HCT116 (cell line): ENCODE results near the gene SDK2.

Experiments
- EZH2 ChIP-seq: fragments of 200-600 bp; sonication (generic); IDR thresholded peaks from 2 replicates; pipeline ENCODE4 v1.6.1; 2017; ENCODE audit warnings: antibody characterized with exemption, mixed run types
- EZH2phosphoT487 ChIP-seq: fragments of 200-600 bp; IDR thresholded peaks from 2 replicates; pipeline ENCODE4 v1.6.1; 2018; ENCODE audit warnings: antibody characterized with exemption, borderline replicate concordance
- POLR2A ChIP-seq: IDR thresholded peaks from 2 replicates; pipeline ENCODE4 v1.7.0; 2011; ENCODE audit warnings: borderline replicate concordance; ENCODE audit not compliant: insufficient read depth, insufficient read length; ENCODE audit errors: extremely low read depth
- REST ChIP-seq: IDR thresholded peaks from 2 replicates; pipeline ENCODE4 v1.6.1; 2012; ENCODE audit warnings: low read depth
- SIN3A ChIP-seq: IDR thresholded peaks from 2 replicates; pipeline ENCODE4 v1.6.1; 2012; ENCODE audit warnings: low read depth
- YY1 ChIP-seq: IDR thresholded peaks from 2 replicates; pipeline ENCODE4 v1.6.1; 2011; ENCODE audit warnings: low read length, low read depth, moderate library complexity, mild to moderate bottlenecking; ENCODE audit not compliant: insufficient replicate concordance; ENCODE audit errors: extremely low read depth
- ZBTB33 ChIP-seq: IDR thresholded peaks from 2 replicates; pipeline ENCODE4 v1.6.1; 2011; ENCODE audit warnings: mild to moderate bottlenecking, low read length, moderate library complexity; ENCODE audit not compliant: insufficient replicate concordance; ENCODE audit errors: extremely low read depth
- ZFX ChIP-seq: fragments of 450-650 bp; IDR thresholded peaks from 2 replicates; pipeline ENCODE4 v1.6.1; 2017
- TF ChIP-seq, protein P1 (sequence below), 3 experiments: fragments of 200-600 bp in 1 of 3; sonication (generic) in 1 of 3; IDR thresholded peaks in 2 of 3; conservative IDR thresholded peaks in 1 of 3; 2 replicates each; pipeline ENCODE4 v1.5.1; 2012 to 2017; ENCODE audit warnings: low read depth in 2 of 3, low read length in 2 of 3, antibody characterized with exemption in 1 of 3, borderline replicate concordance in 1 of 3, control low read depth in 1 of 3, mild to moderate bottlenecking in 1 of 3, mixed read lengths in 1 of 3, mixed run types in 1 of 3, moderate library complexity in 1 of 3; ENCODE audit not compliant: insufficient read depth in 1 of 3

GRCh38 chr17:73643852-73644144 is 447 bp downstream of the SDK2 start:
- TF ChIP-seq, protein P1, sequence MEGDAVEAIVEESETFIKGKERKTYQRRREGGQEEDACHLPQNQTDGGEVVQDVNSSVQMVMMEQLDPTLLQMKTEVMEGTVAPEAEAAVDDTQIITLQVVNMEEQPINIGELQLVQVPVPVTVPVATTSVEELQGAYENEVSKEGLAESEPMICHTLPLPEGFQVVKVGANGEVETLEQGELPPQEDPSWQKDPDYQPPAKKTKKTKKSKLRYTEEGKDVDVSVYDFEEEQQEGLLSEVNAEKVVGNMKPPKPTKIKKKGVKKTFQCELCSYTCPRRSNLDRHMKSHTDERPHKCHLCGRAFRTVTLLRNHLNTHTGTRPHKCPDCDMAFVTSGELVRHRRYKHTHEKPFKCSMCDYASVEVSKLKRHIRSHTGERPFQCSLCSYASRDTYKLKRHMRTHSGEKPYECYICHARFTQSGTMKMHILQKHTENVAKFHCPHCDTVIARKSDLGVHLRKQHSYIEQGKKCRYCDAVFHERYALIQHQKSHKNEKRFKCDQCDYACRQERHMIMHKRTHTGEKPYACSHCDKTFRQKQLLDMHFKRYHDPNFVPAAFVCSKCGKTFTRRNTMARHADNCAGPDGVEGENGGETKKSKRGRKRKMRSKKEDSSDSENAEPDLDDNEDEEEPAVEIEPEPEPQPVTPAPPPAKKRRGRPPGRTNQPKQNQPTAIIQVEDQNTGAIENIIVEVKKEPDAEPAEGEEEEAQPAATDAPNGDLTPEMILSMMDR (IDR thresholded peaks at IDR 0.05 in 2 of 3, conservative IDR thresholded peaks at IDR 0.05 in 1 of 3; ENCODE audit: borderline replicate concordance in 1 of 3, insufficient read depth in 1 of 3, low read depth in 2 of 3, low read length in 2 of 3), result no peak
- no peak for TF ChIP-seq ZBTB33
- no peak for TF ChIP-seq YY1
- no peak for TF ChIP-seq SIN3A
- no peak for TF ChIP-seq POLR2A
- TF ChIP-seq EZH2phosphoT487, result no peak
- TF ChIP-seq EZH2, result no peak
- TF ChIP-seq ZFX, result no peak
- no peak for TF ChIP-seq REST
